Right lobe of liver (tissue), 6 donors: Measurements from ENCODE around the gene UROC1. TPM values are rescaled to one million over a fixed set of nuclear protein-coding genes. Genes with fewer than 3 reads are reported as not detected.

Experiments
- ATAC-seq, 4 donors: fragments of 200-7000 bp; cut with Tn5 transposase; one replicate each; pipeline ENCODE4 v1.9.1; 2020; ENCODE audit warnings: mild to moderate bottlenecking in 4 of 4, moderate library complexity in 4 of 4
- DNase-seq, 3 donors: peaks; one replicate each; pipeline ENCODE4 v3.0.0-alpha.2; 2020
- H3K27ac ChIP-seq, 3 donors: fragments of 200-600 bp; one replicate each; pipeline ENCODE4 v1.8.0; 2022
- H3K27me3 ChIP-seq, 2 donors: fragments of 200-600 bp; one replicate each; pipeline ENCODE4 v1.8.0; 2022
- H3K36me3 ChIP-seq, 4 donors: fragments of 200-600 bp; sonication (generic) in 1 of 4; one replicate each; pipeline versions ENCODE4 v1.5.1 to v1.8.0; 2017 to 2022; ENCODE audit warnings: control low read depth in 1 of 4
- H3K4me1 ChIP-seq, 4 donors: fragments of 200-600 bp; sonication (generic) in 1 of 4; one replicate each; pipeline versions ENCODE4 v1.5.1 to v1.8.0; 2017 to 2022; ENCODE audit warnings: control low read depth in 1 of 4
- H3K4me3 ChIP-seq, 3 donors: fragments of 200-600 bp; one replicate each; pipeline ENCODE4 v1.8.0; 2022
- H3K9me3 ChIP-seq, 4 donors: fragments of 200-600 bp; sonication (generic) in 1 of 4; one replicate each; pipeline versions ENCODE4 v1.5.1 to v1.8.0; 2017 to 2022; ENCODE audit warnings: control low read depth in 1 of 4
- CTCF ChIP-seq, 4 donors: fragments of 200-600 bp in 3 of 4; fragments of 450-650 bp in 1 of 4; IDR thresholded peaks; one replicate each; pipeline versions ENCODE4 v1.5.1 to v1.8.0; 2016 to 2022; ENCODE audit warnings: antibody characterized with exemption in 4 of 4, mild to moderate bottlenecking in 2 of 4
- POLR2A ChIP-seq: fragments of 450-650 bp; IDR thresholded peaks from one replicate; pipeline ENCODE4 v1.6.1; 2017; ENCODE audit warnings: antibody characterized with exemption, mild to moderate bottlenecking
- WGBS: methylation state at CpG from one replicate; pipeline ENCODE4 v1.1.6; 2018; ENCODE audit warnings: low coverage, low lambda C conversion rate; ENCODE audit not compliant: insufficient coverage; ENCODE audit errors: missing lambda C conversion rate; 5-methylcytosine and 5-hydroxymethylcytosine counted together
- intact Hi-C, 2 donors: fragments of 100-400 bp; cut with DNase I; formaldehyde crosslinking; loops; one replicate each; pipeline versions ENCODE4 v1.11.2 to v1.14.1; 2022
- total RNA-seq, 6 experiments: library from RNA; depleted of rRNA in 2 of 6; stranded (reverse); fragments of >200 nt in 2 of 6; fragmentation: NEBNext Ultra II Directional in 3 of 6; extraction: Animal tissue kit (Norgen Biotek cat#: 25700) in 3 of 6; gene quantifications; one replicate each; pipeline versions ENCODE4 v1.1.0 to v1.2.4, GENCODE V29; 2016 to 2023
- donor health status: DM: no; HTN: yes; CAD: no.
- donor health status: DM: no; HTN: no; CAD: no.
- donor health status: DM: no; HTN: no; CAD: no.
- donor health status: DM: no; HTN: yes; CAD: no.
- donor health status: DM: no; HTN: yes; CAD: no.

Gene UROC1
- total RNA-seq, 6 experiments from 2014 or later: 15.1 to 101 (median 55.8) TPM

- peak overlapping the region; percentile 74 to 85 (median 81) for H3K27ac ChIP-seq
- intact Hi-C loops: no loop called here
- 40% methylated on average over 2 of the region's 8 CpGs for WGBS
- H3K4me3 ChIP-seq: no peak overlapping the region
- TF ChIP-seq POLR2A: no peak
- no peak for TF ChIP-seq CTCF (IDR thresholded peaks at IDR 0.05)
- peaks cover 3 to 67% (median 40%) of the 10 kb centered on the region in 4 donors for H3K4me1 ChIP-seq
- H3K36me3 ChIP-seq: peaks cover 11 to 63% (median 38%) of the 10 kb centered on the region in 4 donors
- H3K9me3 ChIP-seq: no peaks in the 10 kb centered on the region
- ATAC-seq: no peak
- no peaks in the 10 kb centered on the region for H3K27me3 ChIP-seq
- DNase-seq: peak in 2 of 3 donors; percentile 15 to 28
Observed at GRCh38 chr3:126467611-126467955, 50.0 kb downstream of the UROC1 start.

GRCh38 chr3:126466886-126467610 is 50.5 kb downstream of the UROC1 start:
- 55% methylated on average over 16 of the region's 19 CpGs for WGBS
- Histone ChIP-seq H3K4me3 (no peak overlapping the region), H3K36me3 (peaks cover 11 to 68% (median 42%) of the 10 kb centered on the region in 4 donors), H3K27ac (peak overlapping the region; percentile 74 to 85 (median 81)), H3K27me3 (no peaks in the 10 kb centered on the region), H3K9me3 (no peaks in the 10 kb centered on the region), H3K4me1 (peaks cover 3 to 69% (median 39%) of the 10 kb centered on the region in 4 donors)
- ATAC-seq (peak; percentile 70 to 80 (median 74)), DNase-seq (peak; percentile 65 to 88 (median 67))
- TF ChIP-seq CTCF (IDR thresholded peaks at IDR 0.05) (no peak), POLR2A (peak; percentile 89)
- intact Hi-C loops: no loop called here

- Histone ChIP-seq H3K4me1 (peaks cover 3 to 64% (median 40%) of the 10 kb centered on the region in 4 donors), H3K36me3 (peaks cover 4 to 71% (median 49%) of the 10 kb centered on the region in 4 donors), H3K4me3 (no peak overlapping the region), H3K27ac (peak overlapping the region; percentile 53 to 85 (median 74)), H3K9me3 (no peaks in the 10 kb centered on the region), H3K27me3 (no peaks in the 10 kb centered on the region)
- TF ChIP-seq CTCF (IDR thresholded peaks at IDR 0.05) (no peak), POLR2A (no peak)
- peak; percentile 57 to 58 (median 58) for DNase-seq
- 52% methylated on average over 5 of the region's 16 CpGs for WGBS
- intact Hi-C loops: no loop called here
- ATAC-seq: no peak
Observed at GRCh38 chr3:126465928-126466544, 51.5 kb downstream of the UROC1 start.

GRCh38 chr3:126464997-126465396 is 52.6 kb downstream of the UROC1 start:
- intact Hi-C loops: no loop called here
- peak overlapping the region; percentile 53 to 85 (median 74) for H3K27ac ChIP-seq
- H3K27me3 ChIP-seq: no peaks in the 10 kb centered on the region
- H3K36me3 ChIP-seq: peaks cover under 1 to 71% (median 42%) of the 10 kb centered on the region in 4 donors
- TF ChIP-seq POLR2A (no peak), CTCF (IDR thresholded peaks at IDR 0.05) (no peak)
- peaks cover 3 to 75% (median 45%) of the 10 kb centered on the region in 4 donors for H3K4me1 ChIP-seq
- WGBS: no CpG with 5 or more reads among the region's 11 CpGs
- no peak for ATAC-seq
- H3K9me3 ChIP-seq: no peaks in the 10 kb centered on the region
- no peak overlapping the region for H3K4me3 ChIP-seq
- peak; percentile 17 to 49 (median 36) for DNase-seq
